Naive thymus-derived CD4-positive, alpha-beta T cell (primary cell): ENCODE data around the gene GSG1L. TPM values are rescaled to one million over a fixed set of nuclear protein-coding genes. Genes with fewer than 3 reads are reported as not detected.

Experiments used
- ATAC-seq: fragments of 150-1000 bp; cut with Tn5 transposase; 2 replicates; pipeline ENCODE4 v1.10.0; 2021; ENCODE audit warnings: mild to moderate bottlenecking, moderate library complexity
- CTCF ChIA-PET: fragments of 350-600 bp; sonication (Branson Sonifier 250); formaldehyde crosslinking; loops from one replicate; lab custom pipeline; 2021; ENCODE audit warnings: antibody characterized with exemption; lab: Charles Lee
- POLR2A ChIA-PET: fragments of 350-600 bp; sonication (Branson Sonifier 250); formaldehyde crosslinking; loops from one replicate; lab custom pipeline; 2021; ENCODE audit warnings: antibody characterized with exemption, inconsistent platforms; lab: Charles Lee
- DNase-seq, 9 donors: peaks; one replicate each; pipeline versions ENCODE4 v3.0.0 to v3.0.0-alpha.2; 2020 to 2022; ENCODE audit warnings: mixed read lengths in 1 of 9
- H3K27ac ChIP-seq: one replicate; pipeline ENCODE4 v1.7.0; 2013; ENCODE audit warnings: mild to moderate bottlenecking, low read depth, low read length, moderate library complexity
- H3K27me3 ChIP-seq, 2 donors: one replicate each; pipeline ENCODE4 v1.7.0; 2013; ENCODE audit warnings: low read length in 2 of 2, mild to moderate bottlenecking in 2 of 2, moderate library complexity in 2 of 2; ENCODE audit not compliant: control insufficient read depth in 2 of 2, insufficient read depth in 2 of 2
- H3K36me3 ChIP-seq, 3 experiments: 1 replicate in 2 of 3; 2 replicates in 1 of 3; pipeline ENCODE4 v1.7.0; 2013; ENCODE audit warnings: low read length in 3 of 3, mild to moderate bottlenecking in 3 of 3, moderate library complexity in 1 of 3; ENCODE audit not compliant: insufficient read depth in 3 of 3, control insufficient read depth in 2 of 3
- H3K4me1 ChIP-seq, 2 donors: one replicate each; pipeline ENCODE4 v1.7.0; 2013; ENCODE audit warnings: low read length in 2 of 2, mild to moderate bottlenecking in 2 of 2, moderate library complexity in 1 of 2; ENCODE audit not compliant: control insufficient read depth in 2 of 2, insufficient read depth in 2 of 2
- H3K4me3 ChIP-seq: 2 replicates; pipeline ENCODE4 v1.7.0; 2013; ENCODE audit warnings: mild to moderate bottlenecking, low read length
- H3K9me3 ChIP-seq, 3 experiments: 1 replicate in 2 of 3; 2 replicates in 1 of 3; pipeline ENCODE4 v1.7.0; 2013; ENCODE audit warnings: low read length in 3 of 3; ENCODE audit not compliant: control insufficient read depth in 2 of 3
- H3K27ac Mint-ChIP-seq, 9 donors: one replicate each; pipeline ENCODE4 v1.8.0; 2020 to 2022; ENCODE audit warnings: mixed read lengths in 9 of 9, mild to moderate bottlenecking in 8 of 9, moderate library complexity in 5 of 9, inconsistent platforms in 2 of 9
- H3K27me3 Mint-ChIP-seq, 5 donors: one replicate each; pipeline ENCODE4 v1.8.0; 2021 to 2022; ENCODE audit warnings: mixed read lengths in 5 of 5, mild to moderate bottlenecking in 1 of 5
- H3K36me3 Mint-ChIP-seq, 5 donors: one replicate each; pipeline ENCODE4 v1.8.0; 2020 to 2022; ENCODE audit warnings: mixed read lengths in 5 of 5, mild to moderate bottlenecking in 3 of 5, inconsistent platforms in 1 of 5
- H3K4me1 Mint-ChIP-seq, 7 donors: one replicate each; pipeline ENCODE4 v1.8.0; 2020 to 2022; ENCODE audit warnings: mixed read lengths in 7 of 7, mild to moderate bottlenecking in 3 of 7, inconsistent platforms in 1 of 7
- H3K4me3 Mint-ChIP-seq, 10 donors: one replicate each; pipeline ENCODE4 v1.8.0; 2020 to 2022; ENCODE audit warnings: mild to moderate bottlenecking in 10 of 10, mixed read lengths in 10 of 10, moderate library complexity in 6 of 10, inconsistent platforms in 2 of 10
- H3K9me3 Mint-ChIP-seq, 11 donors: one replicate each; pipeline ENCODE4 v1.8.0; 2020 to 2022; ENCODE audit warnings: mixed read lengths in 11 of 11, mild to moderate bottlenecking in 4 of 11, inconsistent platforms in 1 of 11, moderate library complexity in 1 of 11
- intact Hi-C, 2 donors: fragments of 100-400 bp; cut with micrococcal nuclease; formaldehyde crosslinking; loops; one replicate each; pipeline ENCODE4 v1.15.1; 2023
- polyA plus RNA-seq, 2 donors: library from polyadenylated mRNA; unstranded; fragments of 300-500 nt; fragmentation: Illumina TruSeq; gene quantifications; one replicate each; pipeline ENCODE4 v1.2.3, GENCODE V29; 2021
- total RNA-seq, 6 experiments: library from RNA in 5 of 6; stranded (reverse) in 5 of 6; gene quantifications; 1 replicate in 5 of 6; 2 replicates in 1 of 6; pipeline ENCODE4 v1.2.3 and lab custom pipeline; 2021 to 2026

The GSG1L gene
- total and polyA plus RNA-seq, 7 experiments from 2014 or later: 0.10 TPM; not detected in 6

DNA sequence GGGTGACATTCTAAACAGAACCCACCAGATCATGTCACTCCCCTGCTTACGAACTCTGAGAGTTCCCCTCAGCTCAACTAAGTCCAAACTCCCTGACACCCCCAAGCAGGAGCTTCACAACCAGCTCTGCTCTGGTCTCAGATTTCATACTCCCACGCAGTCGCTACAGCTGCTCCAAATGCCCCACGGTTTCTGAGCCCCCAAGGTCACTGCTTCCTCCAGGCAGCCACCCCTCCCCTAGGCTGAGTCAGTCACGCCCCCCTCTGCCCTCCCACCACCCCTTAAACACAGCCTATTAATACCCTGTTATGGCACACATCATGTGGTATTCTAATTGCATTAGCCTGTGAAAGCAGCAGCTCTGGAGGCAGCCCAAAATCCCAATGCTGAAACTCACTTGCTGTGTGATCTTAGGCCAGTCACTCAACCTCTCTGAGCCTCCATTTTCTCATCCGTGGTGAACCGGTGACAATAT is 51.5 kb downstream of the GSG1L start:
- Histone ChIP-seq H3K4me3 (no peak overlapping the region), H3K36me3 (no peaks in the 10 kb centered on the region), H3K27me3 (no peaks in the 10 kb centered on the region), H3K4me1 (no peaks in the 10 kb centered on the region), H3K9me3 (no peaks in the 10 kb centered on the region), H3K27ac (no peak overlapping the region)
- POLR2A ChIA-PET: no interaction called here
- Mint-ChIP-seq H3K36me3 (peaks cover 0 to 7% (median 0%) of the 10 kb centered on the region in 5 donors), H3K4me1 (peaks cover 0 to 6% (median 0%) of the 10 kb centered on the region in 7 donors), H3K27ac (peak overlapping the region in 1 of 9 donors; percentile 18), H3K9me3 (peaks cover 0 to 5% (median 0%) of the 10 kb centered on the region in 11 donors), H3K4me3 (no peak overlapping the region), H3K27me3 (peaks cover 4 to 27% (median 17%) of the 10 kb centered on the region in 5 donors)
- ATAC-seq (no peak), DNase-seq (no peak)
- CTCF ChIA-PET: no interaction called here
- intact Hi-C loops: no loop called here

DNA sequence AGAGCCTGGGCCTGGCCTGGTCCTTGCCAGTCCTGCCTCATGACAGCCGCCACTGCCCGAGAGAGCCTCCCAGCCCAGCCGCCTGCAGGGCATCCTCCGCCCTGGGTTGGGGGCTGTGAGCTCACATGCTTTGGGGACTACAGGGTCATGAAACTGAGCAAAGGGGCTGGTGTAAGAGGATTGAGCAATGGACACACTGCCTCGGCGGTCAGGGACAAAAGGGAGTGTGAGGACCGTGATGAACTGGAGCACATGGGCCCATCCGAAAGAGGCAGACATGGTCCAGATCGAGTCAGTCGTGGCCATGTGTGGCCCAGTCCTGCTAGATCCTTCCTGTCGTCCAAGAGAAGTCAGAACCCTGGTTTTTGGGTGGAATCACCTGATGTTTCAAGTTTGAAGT is 52.3 kb downstream of the GSG1L start:
- peaks cover 0 to 5% (median 0%) of the 10 kb centered on the region in 11 donors for H3K9me3 Mint-ChIP-seq
- H3K27ac ChIP-seq: no peak overlapping the region
- ATAC-seq (no peak), DNase-seq (no peak)
- no peaks in the 10 kb centered on the region for H3K9me3 ChIP-seq
- no peaks in the 10 kb centered on the region for H3K36me3 ChIP-seq
- no peaks in the 10 kb centered on the region for H3K27me3 ChIP-seq
- H3K27me3 Mint-ChIP-seq: peaks cover 0 to 22% (median 17%) of the 10 kb centered on the region in 5 donors
- no peaks in the 10 kb centered on the region for H3K4me1 ChIP-seq
- peaks cover 0 to 6% (median 0%) of the 10 kb centered on the region in 7 donors for H3K4me1 Mint-ChIP-seq
- no peak overlapping the region for H3K27ac Mint-ChIP-seq
- H3K4me3 ChIP-seq: no peak overlapping the region
- no peak overlapping the region for H3K4me3 Mint-ChIP-seq
- CTCF ChIA-PET: no interaction called here
- POLR2A ChIA-PET: no interaction called here
- intact Hi-C loops: no loop called here
- H3K36me3 Mint-ChIP-seq: peaks cover 0 to 7% (median 0%) of the 10 kb centered on the region in 5 donors

- DNase-seq (no peak), ATAC-seq (no peak)
- Mint-ChIP-seq H3K9me3 (peaks cover 0 to 5% (median 0%) of the 10 kb centered on the region in 11 donors), H3K4me1 (peaks cover 0 to 6% (median 0%) of the 10 kb centered on the region in 7 donors), H3K27ac (no peak overlapping the region), H3K27me3 (peaks cover 0 to 22% (median 17%) of the 10 kb centered on the region in 5 donors), H3K36me3 (peaks cover 0 to 7% (median 0%) of the 10 kb centered on the region in 5 donors), H3K4me3 (no peak overlapping the region)
- Histone ChIP-seq H3K4me3 (no peak overlapping the region), H3K4me1 (no peaks in the 10 kb centered on the region), H3K27ac (no peak overlapping the region), H3K27me3 (no peaks in the 10 kb centered on the region), H3K9me3 (no peaks in the 10 kb centered on the region), H3K36me3 (no peaks in the 10 kb centered on the region)
- POLR2A ChIA-PET: no interaction called here
- CTCF ChIA-PET: no interaction called here
- intact Hi-C loops: no loop called here
Measured at GRCh38 chr16:28010671-28011070, 52.8 kb downstream of the GSG1L start.

DNA sequence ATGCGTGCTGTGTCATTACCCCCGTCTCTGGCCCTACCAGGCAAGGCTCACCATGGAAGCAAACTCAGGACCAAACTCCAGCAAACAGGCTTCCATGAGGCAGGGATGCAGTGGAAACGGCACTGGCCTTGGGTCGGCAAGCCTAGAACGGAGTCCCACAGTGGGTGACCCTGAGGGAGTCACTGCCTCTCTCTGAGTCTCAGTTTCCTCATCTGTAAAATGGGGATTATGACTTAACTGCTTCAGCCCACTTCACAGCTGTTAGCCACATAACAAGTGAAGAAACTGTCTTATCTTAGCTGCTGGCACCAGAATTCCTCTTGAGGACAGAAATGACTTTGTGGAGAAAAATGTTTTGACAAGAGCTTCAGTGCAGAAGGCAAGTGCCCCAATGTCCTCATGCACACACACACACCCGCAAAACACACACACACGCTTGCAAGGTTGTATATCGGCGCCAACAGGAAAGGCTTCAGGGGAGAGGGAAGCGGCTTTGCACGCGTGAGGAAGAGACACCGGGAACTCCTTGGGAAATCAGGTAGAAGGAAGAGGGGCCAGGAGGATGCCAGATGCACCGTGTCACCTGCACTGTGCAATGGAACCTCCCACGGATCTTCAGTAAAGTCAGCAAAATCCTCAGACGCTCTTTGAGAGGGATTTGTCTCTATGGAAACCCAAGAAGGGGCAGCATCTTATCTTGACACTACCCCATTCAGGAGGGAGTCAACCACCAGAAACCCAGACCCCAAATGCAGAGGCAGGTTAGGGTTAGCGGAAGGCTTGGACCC is 53.7 kb downstream of the GSG1L start:
- Mint-ChIP-seq H3K36me3 (peaks cover 0 to 7% (median 0%) of the 10 kb centered on the region in 5 donors), H3K9me3 (peaks cover 0 to 5% (median 0%) of the 10 kb centered on the region in 11 donors), H3K27me3 (peaks cover 0 to 18% (median 17%) of the 10 kb centered on the region in 5 donors), H3K4me1 (peaks cover 0 to 6% (median 0%) of the 10 kb centered on the region in 7 donors), H3K27ac (no peak overlapping the region), H3K4me3 (no peak overlapping the region)
- DNase-seq: no peak
- H3K4me3 ChIP-seq: no peak overlapping the region
- H3K4me1 ChIP-seq: no peaks in the 10 kb centered on the region
- H3K9me3 ChIP-seq: no peaks in the 10 kb centered on the region
- no peak for ATAC-seq
- intact Hi-C loops: no loop called here
- H3K27me3 ChIP-seq: no peaks in the 10 kb centered on the region
- no peak overlapping the region for H3K27ac ChIP-seq
- H3K36me3 ChIP-seq: no peaks in the 10 kb centered on the region
- ChIA-PET CTCF (no interaction called here), POLR2A (no interaction called here)

DNA sequence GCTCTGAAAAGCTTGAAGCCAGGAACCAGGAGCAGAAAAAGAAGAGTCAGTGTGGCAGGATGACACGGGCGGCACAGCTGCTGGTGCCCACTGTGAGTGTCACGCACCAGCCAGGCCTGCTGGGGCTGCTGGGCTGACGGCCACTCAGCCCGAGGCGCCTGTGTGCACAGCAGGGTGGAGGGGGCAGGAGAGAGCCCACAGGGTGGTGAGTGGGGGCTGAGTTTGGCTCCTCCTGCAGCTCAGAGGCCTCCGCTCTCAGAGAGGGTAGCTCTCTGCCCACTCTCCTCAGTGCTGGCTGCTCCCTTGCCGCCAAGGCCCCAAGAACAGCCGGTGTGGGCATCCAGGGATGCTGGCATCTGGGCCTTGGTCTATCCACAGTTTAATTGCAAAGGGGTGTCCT is 59.6 kb downstream of the GSG1L start:
- Histone ChIP-seq H3K27me3 (no peaks in the 10 kb centered on the region), H3K9me3 (no peaks in the 10 kb centered on the region), H3K27ac (no peak overlapping the region), H3K4me3 (no peak overlapping the region), H3K36me3 (no peaks in the 10 kb centered on the region), H3K4me1 (no peaks in the 10 kb centered on the region)
- POLR2A ChIA-PET: no interaction called here
- ATAC-seq: no peak
- no peaks in the 10 kb centered on the region for H3K36me3 Mint-ChIP-seq
- intact Hi-C loops: no loop called here
- DNase-seq: no peak
- H3K9me3 Mint-ChIP-seq: no peaks in the 10 kb centered on the region
- CTCF ChIA-PET: no interaction called here
- peaks cover 0 to 5% (median 0%) of the 10 kb centered on the region in 7 donors for H3K4me1 Mint-ChIP-seq
- H3K27ac Mint-ChIP-seq: no peak overlapping the region
- no peak overlapping the region for H3K4me3 Mint-ChIP-seq
- H3K27me3 Mint-ChIP-seq: peaks cover under 1 to 8% (median 4%) of the 10 kb centered on the region in 5 donors

DNA sequence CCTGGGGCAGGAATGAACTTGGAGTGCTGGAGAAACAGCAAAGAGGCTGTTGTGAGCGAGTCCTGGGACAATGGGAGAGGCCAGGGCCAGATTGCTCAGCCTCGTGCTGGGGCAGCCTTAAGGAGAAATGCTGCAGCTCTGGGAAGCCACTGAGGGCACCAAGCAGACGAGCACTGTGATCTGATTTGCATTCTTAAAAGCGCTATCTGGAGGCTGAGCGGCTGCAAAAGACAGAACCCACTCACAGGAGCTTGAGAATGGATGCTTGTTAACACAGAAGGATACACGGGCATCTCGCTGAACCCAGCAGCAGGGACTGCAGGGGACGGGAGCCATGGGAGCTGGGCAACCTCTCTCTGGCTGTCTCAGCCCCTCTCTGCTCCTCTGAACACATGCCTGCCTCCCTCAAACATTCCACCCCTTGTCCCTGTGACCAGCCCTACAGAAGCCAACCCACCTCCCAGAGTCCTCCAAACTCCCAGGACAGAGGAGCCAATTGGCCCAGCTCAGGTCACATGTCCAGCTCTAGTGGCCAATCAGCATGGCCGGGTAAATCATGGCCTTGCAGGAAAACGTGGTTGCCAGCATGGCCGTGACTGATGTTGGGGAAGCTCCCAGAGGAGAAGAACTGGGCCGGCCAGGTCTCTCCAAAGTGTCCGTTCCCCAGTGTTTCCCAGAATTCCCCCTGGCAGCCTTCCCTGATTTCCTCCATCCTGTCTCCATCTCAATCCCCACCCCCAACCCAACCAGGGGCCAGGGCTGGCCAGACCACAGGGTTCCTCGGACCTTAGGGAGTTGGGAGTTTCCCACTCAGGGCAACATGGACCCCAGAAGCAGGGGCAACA is 60.3 kb downstream of the GSG1L start:
- ChIA-PET POLR2A (no interaction called here), CTCF (no interaction called here)
- Histone ChIP-seq H3K4me3 (no peak overlapping the region), H3K27me3 (no peaks in the 10 kb centered on the region), H3K4me1 (no peaks in the 10 kb centered on the region), H3K9me3 (no peaks in the 10 kb centered on the region), H3K36me3 (no peaks in the 10 kb centered on the region), H3K27ac (no peak overlapping the region)
- no peak overlapping the region for H3K27ac Mint-ChIP-seq
- H3K4me1 Mint-ChIP-seq: peaks cover 0 to 1% (median 0%) of the 10 kb centered on the region in 7 donors
- H3K4me3 Mint-ChIP-seq: no peak overlapping the region
- DNase-seq (no peak), ATAC-seq (no peak)
- peaks cover under 1 to 7% (median 4%) of the 10 kb centered on the region in 5 donors for H3K27me3 Mint-ChIP-seq
- intact Hi-C loops: no loop called here
- H3K36me3 Mint-ChIP-seq: no peaks in the 10 kb centered on the region
- H3K9me3 Mint-ChIP-seq: no peaks in the 10 kb centered on the region
